Ureter (tissue), 1 donor: Measurements from ENCODE around the gene SOX6. TPM values are rescaled to one million over a fixed set of nuclear protein-coding genes. Genes with fewer than 3 reads are reported as not detected.
"Not testable (repeated sequence)": the region's sequence is repeated elsewhere in the genome, so short reads cannot be mapped to it uniquely, and the experiment has no call there.

ENCODE experiments used
- DNase-seq: peaks from one replicate; pipeline ENCODE4 v3.0.0-alpha.2; 2020; ENCODE audit warnings: low spot score
- total RNA-seq: library from RNA; stranded (reverse); gene quantifications from one replicate; pipeline ENCODE4 v1.2.4, GENCODE V29; 2023
- donor health status: DM: yes; HTN: yes; CAD: no.

SOX6 gene
- 6.4 TPM for total RNA-seq

DNA sequence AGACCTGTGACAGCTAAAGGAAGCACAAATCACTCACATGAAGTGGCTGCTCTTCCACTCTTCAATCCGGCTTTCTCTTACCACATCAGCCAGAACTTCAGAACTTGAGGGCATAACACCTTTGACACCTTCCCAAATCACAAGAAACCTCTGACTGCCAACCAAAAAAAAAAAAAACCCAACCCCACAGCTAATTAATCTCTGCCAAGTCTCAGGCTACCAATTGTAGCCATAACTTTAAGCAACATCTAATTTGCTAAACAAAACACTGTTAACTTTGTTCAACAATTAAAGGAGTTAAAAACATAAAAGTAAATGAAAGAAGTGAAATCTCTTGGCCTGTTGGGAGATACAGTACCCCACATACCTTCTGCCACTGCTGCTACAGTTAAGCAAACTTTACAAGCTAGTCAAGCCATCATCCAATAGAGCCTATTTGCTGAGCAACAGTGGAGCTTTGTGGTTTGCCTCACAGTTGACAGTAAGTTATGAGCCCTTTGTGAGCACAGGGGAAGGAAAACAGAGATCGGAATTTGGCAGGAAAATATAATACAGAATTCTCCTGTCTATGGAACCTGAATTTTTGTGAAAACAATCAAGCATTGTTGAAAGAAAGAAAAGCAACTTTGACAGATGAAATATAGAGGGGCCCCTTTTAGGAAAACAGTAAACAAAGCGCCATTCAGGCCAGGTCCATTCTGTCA is at the start of gene SOX6:
Gene SOX6 (minus strand): TSS at position 490 of the 704 bp plus-strand sequence. CDS start 15,298 bp downstream, outside the sequence.
- DNase-seq = no peak

DNA sequence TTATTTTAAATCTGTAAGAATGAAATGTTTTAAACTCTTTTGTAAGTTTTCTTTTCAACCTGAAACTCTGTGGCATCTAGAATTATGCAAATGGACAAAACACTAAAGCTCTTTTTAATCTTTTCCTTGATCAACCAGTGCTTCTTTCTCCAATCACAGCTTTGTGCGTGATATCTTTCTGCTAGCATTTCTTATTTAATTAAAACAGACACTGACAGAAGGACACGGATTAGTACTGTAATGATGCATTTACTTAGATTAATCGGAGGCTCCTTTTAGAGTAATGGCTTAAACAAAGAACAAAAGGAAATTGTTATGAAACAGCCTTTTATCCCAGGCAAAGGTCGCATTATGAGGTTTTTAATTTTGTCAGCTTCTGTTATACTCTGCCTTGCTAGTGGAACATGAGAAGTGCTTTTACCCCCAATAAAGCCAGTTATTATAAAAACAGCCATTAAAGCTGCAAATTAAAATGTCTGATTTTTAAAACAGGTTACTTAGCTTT is 48.5 kb upstream of the SOX6 start:
- DNase-seq = no peak

- DNase-seq = no peak
Observed at GRCh38 chr11:16403851-16404250, 47.5 kb upstream of the SOX6 start.

DNA sequence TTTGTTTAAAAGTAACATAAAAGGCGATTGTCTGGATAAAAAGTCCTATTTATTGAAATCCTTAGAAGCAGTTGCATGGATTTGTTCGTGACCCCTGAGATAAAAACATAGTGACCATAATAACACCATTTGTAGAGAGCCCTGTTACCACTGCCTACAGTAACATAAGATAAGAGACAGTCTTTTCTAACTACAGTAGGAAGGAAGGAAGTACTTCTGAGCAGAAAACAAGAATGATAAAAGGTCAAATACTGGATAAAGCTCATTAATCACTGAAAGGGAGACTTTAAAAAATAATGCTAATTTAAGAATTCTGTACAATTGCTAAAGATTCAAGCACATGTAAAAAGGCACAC is 47.1 kb upstream of the SOX6 start:
- DNase-seq = no peak

DNA sequence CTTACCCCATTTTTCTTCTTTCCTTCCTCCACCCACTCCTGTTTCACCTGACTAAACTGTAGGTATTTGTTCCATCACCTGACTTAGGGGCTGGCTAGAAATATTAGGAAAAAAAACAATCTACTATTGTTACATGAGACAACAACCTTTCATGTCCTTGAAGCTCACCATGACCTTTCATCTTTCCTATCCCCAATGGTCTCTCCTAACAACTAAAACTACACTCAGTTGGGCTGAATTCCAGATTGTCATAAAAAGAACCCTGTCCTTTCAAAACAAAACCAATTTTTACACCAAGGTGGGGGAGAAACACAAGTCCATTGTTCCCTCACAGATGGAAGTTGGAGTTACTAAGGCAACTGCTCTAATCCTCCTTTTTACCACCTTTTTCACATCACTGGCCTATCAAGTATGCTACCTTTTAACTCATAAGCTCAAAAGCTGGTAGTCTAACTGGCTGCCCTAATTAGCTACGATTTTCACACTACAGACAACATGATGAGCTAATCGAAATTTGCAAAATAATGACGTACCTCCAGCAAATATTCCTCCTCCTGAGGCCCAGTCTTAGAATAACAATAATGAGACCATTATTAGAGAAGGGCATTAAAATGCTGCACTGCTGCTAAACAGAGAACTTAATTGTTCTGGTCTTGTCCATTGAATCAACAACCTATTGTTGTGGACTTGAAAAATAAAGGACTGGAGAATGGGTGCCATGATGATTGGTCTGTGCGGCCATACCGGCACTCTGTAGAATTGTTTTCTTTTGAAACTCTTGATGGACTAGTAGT is 46.5 kb upstream of the SOX6 start:
- DNase-seq = no peak

GRCh38 chr11:16397390-16397789 is 41.0 kb upstream of the SOX6 start:
- no peak for DNase-seq

DNA sequence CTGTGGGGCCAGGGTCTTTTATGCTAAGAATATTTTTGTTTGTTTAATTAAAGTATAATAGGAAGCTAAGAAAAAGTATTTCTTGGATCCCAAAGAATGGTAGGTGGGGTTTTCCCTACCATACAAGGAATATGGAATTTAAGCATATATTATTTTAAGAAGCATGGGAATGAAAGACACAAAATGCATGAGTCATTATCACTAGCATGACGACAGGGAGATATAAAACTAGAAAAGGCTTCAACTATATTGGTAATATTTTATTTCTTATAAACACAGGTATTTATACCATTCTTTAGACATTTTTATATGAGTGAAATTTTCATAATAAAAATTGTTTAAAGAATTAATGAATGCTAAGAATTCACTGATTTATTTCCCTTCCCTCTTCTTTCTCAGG is 39.3 kb upstream of the SOX6 start:
- DNase-seq = no peak

DNA sequence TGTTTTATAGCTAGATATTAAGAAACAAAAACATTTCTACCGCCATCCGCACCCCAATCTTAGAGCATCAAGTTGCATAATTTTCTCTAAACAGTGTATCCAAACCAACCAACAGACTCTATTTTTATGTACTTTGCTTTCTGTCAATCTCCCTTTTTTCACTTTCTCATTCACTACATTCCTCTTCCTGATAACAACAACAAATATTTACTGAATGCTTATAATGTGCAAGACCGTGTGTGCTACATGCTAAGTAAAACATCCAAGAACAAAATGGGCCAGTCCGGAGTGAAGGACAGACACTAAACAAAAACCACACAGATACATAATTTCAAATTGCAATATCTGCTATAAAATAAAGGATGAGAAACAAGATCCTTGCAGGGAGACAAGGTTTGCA is 38.6 kb upstream of the SOX6 start:
- no peak for DNase-seq

DNA sequence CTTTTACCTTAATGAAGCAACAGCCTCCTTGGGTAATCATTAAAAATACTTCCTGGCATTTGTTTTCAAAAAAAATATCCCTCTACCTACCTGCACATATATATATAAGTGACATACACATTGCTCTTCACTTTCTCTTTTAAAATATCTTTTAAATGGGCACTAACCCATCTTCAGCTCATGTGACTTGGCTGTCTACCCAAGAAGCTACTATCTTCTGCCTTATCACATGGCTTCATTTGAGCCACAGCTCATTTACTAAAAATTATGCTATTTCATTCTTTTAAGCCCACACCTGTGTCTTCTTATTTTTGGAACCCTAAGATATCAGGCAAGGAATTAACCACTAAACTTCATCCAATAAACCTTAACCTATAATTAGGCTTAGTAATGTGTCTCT is 37.0 kb upstream of the SOX6 start:
- DNase-seq = no peak

DNA sequence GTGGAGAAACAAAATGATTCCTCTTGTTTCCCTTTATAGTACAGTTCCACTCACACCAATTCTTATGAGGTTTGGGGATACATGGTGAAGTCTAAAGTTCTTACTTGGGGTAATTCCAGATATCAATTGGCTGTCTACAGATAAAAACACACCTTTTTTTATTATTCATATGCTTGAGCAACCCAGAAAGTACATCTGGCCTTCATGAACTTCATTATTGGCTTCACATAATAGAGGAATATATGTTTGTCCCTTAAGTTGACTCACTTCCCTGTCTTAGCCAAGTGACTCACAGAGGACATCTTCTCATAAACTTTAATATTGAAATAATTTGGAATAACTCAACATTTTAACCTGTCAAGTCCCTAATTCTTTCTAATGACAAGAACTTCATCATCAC is 36.3 kb upstream of the SOX6 start:
- no peak for DNase-seq

GRCh38 chr11:16390826-16391225 is 34.5 kb upstream of the SOX6 start:
- not testable (repeated sequence) for DNase-seq

GRCh38 chr11:16385099-16385498 is 28.8 kb upstream of the SOX6 start:
- DNase-seq = no peak

GRCh38 chr11:16382638-16383380 is 26.5 kb upstream of the SOX6 start:
- DNase-seq = no peak

DNA sequence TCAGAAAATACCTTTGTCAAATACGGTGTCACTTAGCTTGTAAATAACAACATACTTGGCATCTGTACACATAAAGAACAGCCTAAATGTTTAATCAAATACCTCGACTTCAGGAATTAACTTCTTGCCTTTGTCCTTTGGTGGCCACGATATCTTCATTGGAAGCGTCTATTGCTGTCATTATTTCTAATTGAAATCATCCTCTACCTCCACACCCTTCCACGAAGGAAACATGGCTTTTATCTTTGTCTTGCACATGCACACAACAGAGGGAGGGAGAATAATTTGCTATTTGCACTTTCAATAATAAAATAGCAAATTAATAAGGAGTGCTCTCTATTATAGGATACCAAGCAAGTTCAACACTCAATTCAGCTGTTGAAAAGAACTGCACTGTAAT is 25.8 kb upstream of the SOX6 start:
- no peak for DNase-seq

- no peak for DNase-seq
Observed at GRCh38 chr11:16380941-16381568, 24.7 kb upstream of the SOX6 start.

DNA sequence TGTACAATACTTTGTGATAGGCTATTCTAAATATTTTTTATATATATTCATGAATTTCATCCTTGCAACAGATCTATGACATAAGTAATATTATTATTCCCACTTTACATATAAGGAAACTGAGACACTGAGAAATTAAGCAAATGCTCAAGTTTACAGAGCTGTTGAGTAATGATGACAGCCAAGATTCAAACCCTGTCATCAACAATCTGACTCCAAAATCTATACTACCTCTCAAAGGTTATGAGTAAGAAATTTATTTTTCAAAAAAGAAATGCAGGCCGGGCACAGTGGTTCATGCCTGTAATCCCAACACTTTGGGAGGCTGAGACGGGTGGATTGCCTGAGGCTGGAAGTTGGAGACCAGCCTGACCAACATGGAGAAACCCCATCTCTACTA is 22.6 kb upstream of the SOX6 start:
- DNase-seq = no peak

DNA sequence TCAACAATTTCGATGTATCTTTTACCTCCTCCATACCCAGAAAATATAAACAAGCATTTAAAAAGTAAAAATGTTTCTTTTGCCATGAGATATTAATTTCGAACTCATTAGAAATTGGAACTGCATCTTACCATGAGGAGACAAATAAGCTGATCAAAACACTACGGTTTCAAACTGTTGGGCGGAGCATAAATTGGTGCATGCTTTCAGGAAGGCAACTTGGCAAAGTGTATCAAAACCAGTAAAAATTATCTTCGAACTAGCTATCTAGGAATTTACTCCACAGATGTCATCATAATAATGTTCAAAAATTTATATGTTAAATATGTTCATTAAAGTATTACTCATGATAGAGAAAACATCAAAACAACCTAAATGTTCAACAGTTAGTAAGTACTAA is 21.4 kb upstream of the SOX6 start:
- no peak for DNase-seq

GRCh38 chr11:16375664-16376063 is 19.3 kb upstream of the SOX6 start:
- not testable (repeated sequence) for DNase-seq

- DNase-seq = no peak
Observed at GRCh38 chr11:16373768-16374167, 17.4 kb upstream of the SOX6 start.

GRCh38 chr11:16372355-16372754 is 16.0 kb upstream of the SOX6 start:
- no peak for DNase-seq

- DNase-seq = no peak
Observed at GRCh38 chr11:16367252-16367651, 10.9 kb upstream of the SOX6 start.

DNA sequence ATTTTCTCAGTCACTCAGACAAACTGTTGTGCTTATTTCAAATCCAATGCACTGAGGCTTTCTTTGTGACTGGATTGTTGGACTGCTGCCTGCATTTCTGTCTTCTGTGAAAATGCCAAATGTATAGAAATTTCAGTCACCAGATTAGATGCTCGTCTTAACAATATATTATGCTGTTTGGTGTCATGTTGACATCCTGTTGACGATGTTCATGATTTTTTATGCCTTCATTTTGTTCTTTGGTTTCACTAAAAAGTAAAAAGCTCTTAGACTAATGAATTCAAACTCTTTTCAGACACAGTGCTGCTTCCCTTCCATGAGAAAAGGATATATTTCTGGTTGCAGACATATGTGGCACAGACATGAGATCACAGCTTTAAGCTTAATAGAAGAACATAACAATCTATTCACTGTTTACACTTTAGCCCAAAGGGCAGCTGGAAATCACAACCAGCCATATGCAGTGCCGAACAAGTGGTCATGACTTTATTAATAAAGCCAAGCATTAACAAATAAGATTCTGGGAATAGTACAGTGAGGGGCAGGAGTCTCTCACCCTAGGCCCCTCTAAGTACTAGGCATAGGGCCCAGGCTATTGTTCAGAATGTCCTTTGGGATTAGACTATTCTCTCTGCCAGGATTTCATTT is 9.4 kb upstream of the SOX6 start:
- no peak for DNase-seq
